ENCODE data around the gene DNAH6.
"Not testable (repeated sequence)": the region's sequence is repeated elsewhere in the genome, so short reads cannot be mapped to it uniquely, and the experiment has no call there.

Gene DNAH6

DNA sequence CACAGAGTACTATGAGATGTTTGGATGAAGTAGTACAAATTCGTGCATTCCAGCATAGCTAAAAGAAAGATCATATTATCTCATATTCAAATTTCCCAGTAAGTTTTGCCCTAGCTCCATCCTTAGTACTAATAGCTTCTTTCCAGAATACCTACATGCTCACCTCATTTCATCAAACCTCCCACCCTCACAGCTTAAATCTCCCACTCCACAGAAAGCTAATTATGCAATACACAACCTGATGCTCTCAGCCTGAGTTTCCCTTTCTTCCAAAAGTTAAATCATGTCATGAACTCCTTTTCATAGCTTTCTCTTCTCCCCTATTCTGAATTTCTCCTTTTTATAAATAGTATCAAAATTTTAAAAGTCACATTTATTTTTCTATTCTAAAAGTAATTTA is 34.6 kb downstream of the DNAH6 start:
- no peak overlapping the region for H3K27ac ChIP-seq
- no peaks in the 10 kb centered on the region for H3K9me3 ChIP-seq
- H3K4me3 ChIP-seq (ENCODE audit: low read depth in 1 of 2, low read length in 1 of 2) = no peak overlapping the region
- H3K4me1 ChIP-seq (ENCODE audit: control insufficient read depth in 1 of 2, insufficient read depth in 1 of 2, low read depth in 1 of 2, low read length in 1 of 2) = no peaks in the 10 kb centered on the region
- no peaks in the 10 kb centered on the region for H3K27me3 ChIP-seq
- no peaks in the 10 kb centered on the region for H3K36me3 ChIP-seq
- TF ChIP-seq CTCF (IDR thresholded peaks at IDR 0.05) = no peak

- H3K4me1 ChIP-seq (ENCODE audit: control insufficient read depth in 1 of 2, insufficient read depth in 1 of 2, low read depth in 1 of 2, low read length in 1 of 2); H3K4me3 ChIP-seq (ENCODE audit: low read depth in 1 of 2, low read length in 1 of 2); H3K9me3 ChIP-seq; H3K36me3 ChIP-seq; H3K27me3 ChIP-seq; H3K27ac ChIP-seq: not testable (repeated sequence)
Observed at GRCh38 chr2:84551526-84551925, 35.2 kb downstream of the DNAH6 start.

DNA sequence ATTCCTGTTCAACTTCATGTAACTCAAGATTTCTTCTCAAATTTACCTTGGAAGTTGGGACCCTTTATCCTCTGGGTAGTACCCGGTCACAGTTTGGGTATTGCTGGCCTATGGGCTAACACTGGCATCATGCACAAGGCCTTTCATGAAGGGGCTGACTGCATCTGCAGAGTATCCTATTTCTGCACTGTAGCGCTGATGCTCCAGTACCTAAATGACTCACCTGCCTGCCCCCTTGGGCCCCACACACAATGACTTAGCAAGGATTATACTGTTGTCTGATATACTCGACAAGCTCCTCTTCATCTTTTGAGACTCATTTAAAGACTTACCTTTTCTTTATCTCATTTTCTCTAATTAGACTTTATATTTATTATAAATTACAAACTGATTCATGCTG is 39.9 kb downstream of the DNAH6 start:
- no peaks in the 10 kb centered on the region for H3K27me3 ChIP-seq
- H3K4me1 ChIP-seq (ENCODE audit: control insufficient read depth in 1 of 2, insufficient read depth in 1 of 2, low read depth in 1 of 2, low read length in 1 of 2) = no peaks in the 10 kb centered on the region
- TF ChIP-seq CTCF (IDR thresholded peaks at IDR 0.05) = no peak
- H3K27ac ChIP-seq = no peak overlapping the region
- H3K4me3 ChIP-seq (ENCODE audit: low read depth in 1 of 2, low read length in 1 of 2) = no peak overlapping the region
- no peaks in the 10 kb centered on the region for H3K36me3 ChIP-seq
- H3K9me3 ChIP-seq = no peaks in the 10 kb centered on the region

GRCh38 chr2:84559838-84560237 is 43.5 kb downstream of the DNAH6 start:
- H3K9me3 ChIP-seq = no peaks in the 10 kb centered on the region
- H3K4me3 ChIP-seq (ENCODE audit: low read depth in 1 of 2, low read length in 1 of 2) = no peak overlapping the region
- H3K27me3 ChIP-seq = no peaks in the 10 kb centered on the region
- no peaks in the 10 kb centered on the region for H3K36me3 ChIP-seq
- TF ChIP-seq CTCF (IDR thresholded peaks at IDR 0.05) = no peak
- H3K4me1 ChIP-seq (ENCODE audit: control insufficient read depth in 1 of 2, insufficient read depth in 1 of 2, low read depth in 1 of 2, low read length in 1 of 2) = no peaks in the 10 kb centered on the region
- H3K27ac ChIP-seq = no peak overlapping the region

GRCh38 chr2:84579661-84580060 is 63.4 kb downstream of the DNAH6 start:
- Histone ChIP-seq H3K9me3 (no peaks in the 10 kb centered on the region), H3K4me1 (ENCODE audit: control insufficient read depth in 1 of 2, insufficient read depth in 1 of 2, low read depth in 1 of 2, low read length in 1 of 2) (no peaks in the 10 kb centered on the region), H3K36me3 (no peaks in the 10 kb centered on the region), H3K27me3 (no peaks in the 10 kb centered on the region), H3K27ac (no peak overlapping the region), H3K4me3 (ENCODE audit: low read depth in 1 of 2, low read length in 1 of 2) (no peak overlapping the region)
- TF ChIP-seq CTCF (IDR thresholded peaks at IDR 0.05) = no peak

DNA sequence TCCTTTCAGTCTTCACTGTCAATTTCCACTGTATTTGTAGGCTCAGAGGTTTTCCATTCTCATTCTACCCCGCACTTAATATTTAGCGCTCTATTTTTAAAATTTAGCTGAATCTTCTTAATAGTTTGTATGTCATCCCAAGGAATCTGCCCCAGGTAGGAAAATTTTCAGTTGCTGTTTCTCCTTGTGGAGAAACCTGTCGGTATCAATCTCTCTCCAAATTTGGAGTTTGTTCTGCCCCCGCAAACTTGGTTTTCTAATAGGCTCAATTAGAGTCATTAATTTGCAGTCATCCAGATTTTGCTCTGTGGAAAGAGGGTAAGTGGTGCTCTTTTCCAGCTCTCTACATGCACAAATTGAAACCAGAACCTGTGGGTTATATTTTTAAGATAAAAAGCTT is 87.6 kb downstream of the DNAH6 start:
- no peak overlapping the region for H3K27ac ChIP-seq
- no peaks in the 10 kb centered on the region for H3K9me3 ChIP-seq
- no peaks in the 10 kb centered on the region for H3K27me3 ChIP-seq
- no peak overlapping the region for H3K4me3 ChIP-seq (ENCODE audit: low read depth in 1 of 2, low read length in 1 of 2)
- H3K36me3 ChIP-seq = no peaks in the 10 kb centered on the region
- no peaks in the 10 kb centered on the region for H3K4me1 ChIP-seq (ENCODE audit: control insufficient read depth in 1 of 2, insufficient read depth in 1 of 2, low read depth in 1 of 2, low read length in 1 of 2)
- no peak for TF ChIP-seq CTCF (IDR thresholded peaks at IDR 0.05)
